GM23248 (cell line): ENCODE measurements around the gene HSPA1A.

Experiments
- EZH2 ChIP-seq: fragments of 200-600 bp; sonication (generic); IDR thresholded peaks from 2 replicates; pipeline ENCODE4 v1.6.1; 2018; ENCODE audit warnings: antibody characterized with exemption, mild to moderate bottlenecking; ENCODE audit not compliant: insufficient read depth, poor library complexity, severe bottlenecking
- EZH2phosphoT487 ChIP-seq: fragments of 200-600 bp; sonication (generic); IDR thresholded peaks from 2 replicates; pipeline ENCODE4 v1.6.1; 2018; ENCODE audit warnings: antibody characterized with exemption, moderate library complexity, mild to moderate bottlenecking, low read depth; ENCODE audit not compliant: insufficient read depth

- TF ChIP-seq EZH2phosphoT487 (no peak), EZH2 (no peak)
Measured at GRCh38 chr6:31836047-31836473, 20.7 kb downstream of the HSPA1A start.
